Heart right ventricle (tissue), 16 donors: ENCODE results near the gene SUN3. TPM values are rescaled to one million over a fixed set of nuclear protein-coding genes. Genes with fewer than 3 reads are reported as not detected.

Experiments
- ATAC-seq, 8 donors: fragments of 200-7000 bp; cut with Tn5 transposase; one replicate each; pipeline ENCODE4 v1.9.1; 2020; ENCODE audit warnings: mild to moderate bottlenecking in 8 of 8, moderate library complexity in 8 of 8, moderate number of reproducible peaks in 1 of 8
- DNase-seq, 2 donors: peaks; one replicate each; pipeline ENCODE4 v3.0.0-alpha.2; 2020
- H3K27ac ChIP-seq, 10 donors: fragments of 200-600 bp; sonication (generic) in 2 of 10; one replicate each; pipeline versions ENCODE4 v1.5.0 to v1.8.0; 2020 to 2022; ENCODE audit warnings: mild to moderate bottlenecking in 3 of 10
- H3K27me3 ChIP-seq, 7 donors: fragments of 200-600 bp; one replicate each; pipeline ENCODE4 v1.8.0; 2021 to 2022; ENCODE audit warnings: mild to moderate bottlenecking in 2 of 7
- H3K36me3 ChIP-seq, 9 donors: fragments of 200-600 bp; sonication (generic) in 1 of 9; one replicate each; pipeline versions ENCODE4 v1.5.0 to v1.8.0; 2020 to 2022; ENCODE audit warnings: mild to moderate bottlenecking in 2 of 9
- H3K4me1 ChIP-seq, 9 donors: fragments of 200-600 bp; sonication (generic) in 1 of 9; one replicate each; pipeline versions ENCODE4 v1.5.0 to v1.8.0; 2020 to 2022; ENCODE audit warnings: mild to moderate bottlenecking in 4 of 9
- H3K4me3 ChIP-seq, 10 donors: fragments of 200-600 bp; sonication (generic) in 2 of 10; one replicate each; pipeline versions ENCODE4 v1.5.0 to v1.8.0; 2020 to 2022; ENCODE audit warnings: mild to moderate bottlenecking in 7 of 10, moderate library complexity in 2 of 10
- H3K9me3 ChIP-seq, 11 donors: fragments of 200-600 bp in 10 of 11; sonication (generic) in 2 of 11; one replicate each; pipeline versions ENCODE4 v1.5.0 to v1.8.0; 2013 to 2022; ENCODE audit warnings: mild to moderate bottlenecking in 2 of 11, control low read depth in 1 of 11, moderate library complexity in 1 of 11
- CTCF ChIP-seq, 9 donors: fragments of 200-600 bp; sonication (generic) in 2 of 9; IDR thresholded peaks; one replicate each; pipeline versions ENCODE4 v1.5.0 to v1.8.0; 2021 to 2022; ENCODE audit warnings: antibody characterized with exemption in 9 of 9, mild to moderate bottlenecking in 5 of 9, moderate library complexity in 1 of 9
- WGBS, 2 donors: extraction: QIAGEN DNeasy Blood & Tissue Kit; methylation state at CpG; one replicate each; pipeline ENCODE4 v1.1.7; 2013; ENCODE audit warnings: inconsistent platforms in 1 of 2; 5-methylcytosine and 5-hydroxymethylcytosine counted together
- intact Hi-C, 10 donors: fragments of 100-400 bp; cut with DNase I; formaldehyde crosslinking; loops; one replicate each; pipeline versions ENCODE4 v1.11.1 to v1.14.2; 2022
- polyA plus RNA-seq, 2 donors: library from polyadenylated mRNA; stranded (reverse); fragments of 200-250 nt; gene quantifications; one replicate each; pipeline ENCODE4 v1.2.3, GENCODE V29; 2013
- total RNA-seq, 10 donors: library from RNA; stranded (reverse); fragmentation: NEBNext Ultra II Directional in 3 of 10; extraction: Animal tissue kit (Norgen Biotek cat#: 25700) in 3 of 10; gene quantifications; one replicate each; pipeline versions ENCODE4 v1.2.1 to v1.2.4, GENCODE V29; 2021 to 2023
- donor health status: Arrhythmogenic right ventricular cardiomyopathy.
- donor health status: ischemic (EF 13 %, LVEDD 7.1; RV severe dilation, severe dysfunction).
- donor health status: healthy with polysubstance abuse.
- donor health status: DM: no; HTN: yes; CAD: no.
- donor health status: DM: no; HTN: no; CAD: no.
- donor health status: ischemic (EF 25% LVEDD 6.9; RV normal size, moderate dysfunction).
- donor health status: ischemic (EF 25% LVEDD 5.7; RV mildly dilated, moderate dysfunction).
- donor health status: healthy.
- donor health status: DM: yes; HTN: yes; CAD: no.
- donor health status: Ischemic cardiomyopathy.
- donor health status: ischemic (EF 35%, LVEDD 5.7; RV mildly dilated, moderate dysfunction).
- donor health status: nonischemic (EF 11% LVEDD 7.7; RV severe dilation, severe dysfunction).
- donor health status: DM: yes; HTN: yes; CAD: no.
- donor health status: PGD.
- donor health status: ischemic (EF 29% LVEDD 5.4; RV normal size, mild dysfunction).
- donor health status: nonischemic (EF 23%, LVEDD 6.1; RV moderate dilation, normal function).

The SUN3 gene
- total and polyA plus RNA-seq, 12 donors: not detected

- Histone ChIP-seq H3K9me3 (peaks cover 0 to 26% (median 0%) of the 10 kb centered on the region in 11 donors), H3K4me3 (no peak overlapping the region), H3K27ac (no peak overlapping the region), H3K36me3 (no peaks in the 10 kb centered on the region), H3K27me3 (no peaks in the 10 kb centered on the region), H3K4me1 (peaks cover 0 to 10% (median 0%) of the 10 kb centered on the region in 9 donors)
- DNase-seq (no peak), ATAC-seq (no peak)
- no peak for TF ChIP-seq CTCF (IDR thresholded peaks at IDR 0.05)
- WGBS, 2 donors: 89 to 93% methylated on average over 2 of the region's 2 CpGs
- intact Hi-C loops: no loop called here
Observed at GRCh38 chr7:48067475-48067874, 38.6 kb upstream of the SUN3 start.

- Histone ChIP-seq H3K36me3 (no peaks in the 10 kb centered on the region), H3K27ac (no peak overlapping the region), H3K4me1 (peaks cover 0 to 10% (median 0%) of the 10 kb centered on the region in 9 donors), H3K4me3 (no peak overlapping the region), H3K27me3 (no peaks in the 10 kb centered on the region), H3K9me3 (peaks cover 0 to 12% (median 0%) of the 10 kb centered on the region in 11 donors)
- intact Hi-C loops: no loop called here
- 84 to 89% methylated on average over 1 of the region's 1 CpG for WGBS, 2 donors
- ATAC-seq (no peak), DNase-seq (no peak)
- no peak for TF ChIP-seq CTCF (IDR thresholded peaks at IDR 0.05)
Observed at GRCh38 chr7:48063985-48064384, 35.1 kb upstream of the SUN3 start.

DNA sequence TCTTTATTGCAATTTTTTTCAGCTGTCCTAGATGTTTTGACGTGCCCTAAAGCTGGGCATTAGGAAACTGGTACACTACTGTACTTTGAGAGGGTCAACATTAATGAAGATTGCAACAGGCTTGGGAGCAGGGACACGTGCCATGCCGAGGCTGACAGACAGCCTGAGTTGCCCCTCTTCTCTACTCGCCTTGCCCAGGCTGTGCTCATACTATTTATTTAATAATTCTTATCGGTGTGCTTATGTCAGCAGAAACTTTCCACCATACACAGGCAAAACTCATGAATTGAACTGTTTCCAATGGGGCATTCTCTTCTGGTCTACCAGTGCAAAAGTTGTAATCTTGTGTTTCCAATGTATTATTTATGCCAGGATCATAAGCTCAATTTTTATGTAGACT is 30.8 kb upstream of the SUN3 start:
- 93 to 97% methylated on average over 5 of the region's 5 CpGs for WGBS, 2 donors
- Histone ChIP-seq H3K27ac (no peak overlapping the region), H3K36me3 (no peaks in the 10 kb centered on the region), H3K4me1 (no peaks in the 10 kb centered on the region), H3K4me3 (no peak overlapping the region), H3K27me3 (no peaks in the 10 kb centered on the region), H3K9me3 (peaks cover 0 to 31% (median 0%) of the 10 kb centered on the region in 11 donors)
- no peak for TF ChIP-seq CTCF (IDR thresholded peaks at IDR 0.05)
- intact Hi-C loops: no loop called here
- ATAC-seq: no peak
- DNase-seq: no peak

GRCh38 chr7:48058990-48059389 is 30.1 kb upstream of the SUN3 start:
- WGBS, 2 donors: 68 to 91% methylated on average over 2 of the region's 2 CpGs
- H3K27me3 ChIP-seq: no peaks in the 10 kb centered on the region
- no peaks in the 10 kb centered on the region for H3K4me1 ChIP-seq
- DNase-seq (no peak), ATAC-seq (no peak)
- H3K4me3 ChIP-seq: no peak overlapping the region
- H3K9me3 ChIP-seq: peaks cover 0 to 30% (median 0%) of the 10 kb centered on the region in 11 donors
- intact Hi-C loops: no loop called here
- H3K36me3 ChIP-seq: no peaks in the 10 kb centered on the region
- no peak overlapping the region for H3K27ac ChIP-seq
- no peak for TF ChIP-seq CTCF (IDR thresholded peaks at IDR 0.05)
